ENCODE results near the gene NRGN. TPM values are rescaled to one million over a fixed set of nuclear protein-coding genes. Genes with fewer than 3 reads are reported as not detected.
A peak's percentile ranks its signal among the peaks of the same experiment; 100 is the strongest.

Gene NRGN
- total and polyA plus RNA-seq, 2 experiments from 2014 or later, result 1.2 TPM; not detected in 1

DNA sequence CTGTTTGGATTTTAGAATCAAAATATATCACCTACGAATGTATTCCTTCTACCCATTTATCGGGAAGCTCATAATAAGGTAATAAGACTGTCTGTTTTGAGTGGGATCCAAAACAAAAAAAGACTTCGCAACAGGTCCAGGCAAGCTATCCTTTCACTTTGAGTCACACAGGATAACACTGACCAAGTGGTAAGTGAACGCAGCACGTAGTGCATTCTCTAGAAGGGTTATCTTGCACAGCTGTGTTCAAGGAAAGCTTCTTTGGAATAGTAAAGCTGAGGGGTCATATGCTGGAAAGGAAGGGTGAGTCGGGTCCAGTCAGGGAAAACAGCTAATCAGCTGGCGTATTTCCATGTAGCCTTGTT lies 22.3 kb upstream of the NRGN start:
- Histone ChIP-seq H3K27me3 (peaks cover 68% of the 10 kb centered on the region), H4K20me1 (ENCODE audit: insufficient read depth, poor library complexity, severe bottlenecking) (no peaks in the 10 kb centered on the region), H3K79me2 (no peaks in the 10 kb centered on the region), H3K4me3 (no peak overlapping the region), H3K9me2 (replicated peaks; ENCODE audit: insufficient read depth) (no peaks in the 10 kb centered on the region), H3K4me1 (ENCODE audit: insufficient read depth) (peaks cover 11% of the 10 kb centered on the region), H2AFZ (no peak overlapping the region), H3K27ac (no peak overlapping the region), H3K4me2 (peak overlapping the region; percentile 98), H3K36me3 (replicated peaks; ENCODE audit: insufficient read depth, low read depth) (no peaks in the 10 kb centered on the region), H3K9me3 (ENCODE audit: low read depth) (no peaks in the 10 kb centered on the region)
- DNase-seq (ENCODE audit: low spot score), result no peak
- TF ChIP-seq EZH2 (IDR thresholded peaks at IDR 0.05; ENCODE audit: borderline replicate concordance) (no peak), CTCF (IDR thresholded peaks at IDR 0.05; ENCODE audit: poor library complexity) (no peak), EZH2phosphoT487 (IDR thresholded peaks at IDR 0.05; ENCODE audit: low read depth, severe bottlenecking, unreplicated experiment) (no peak)
- WGBS (ENCODE audit: low lambda C conversion rate, missing lambda C conversion rate), result 51% methylated on average over 7 of the region's 7 CpGs

DNA sequence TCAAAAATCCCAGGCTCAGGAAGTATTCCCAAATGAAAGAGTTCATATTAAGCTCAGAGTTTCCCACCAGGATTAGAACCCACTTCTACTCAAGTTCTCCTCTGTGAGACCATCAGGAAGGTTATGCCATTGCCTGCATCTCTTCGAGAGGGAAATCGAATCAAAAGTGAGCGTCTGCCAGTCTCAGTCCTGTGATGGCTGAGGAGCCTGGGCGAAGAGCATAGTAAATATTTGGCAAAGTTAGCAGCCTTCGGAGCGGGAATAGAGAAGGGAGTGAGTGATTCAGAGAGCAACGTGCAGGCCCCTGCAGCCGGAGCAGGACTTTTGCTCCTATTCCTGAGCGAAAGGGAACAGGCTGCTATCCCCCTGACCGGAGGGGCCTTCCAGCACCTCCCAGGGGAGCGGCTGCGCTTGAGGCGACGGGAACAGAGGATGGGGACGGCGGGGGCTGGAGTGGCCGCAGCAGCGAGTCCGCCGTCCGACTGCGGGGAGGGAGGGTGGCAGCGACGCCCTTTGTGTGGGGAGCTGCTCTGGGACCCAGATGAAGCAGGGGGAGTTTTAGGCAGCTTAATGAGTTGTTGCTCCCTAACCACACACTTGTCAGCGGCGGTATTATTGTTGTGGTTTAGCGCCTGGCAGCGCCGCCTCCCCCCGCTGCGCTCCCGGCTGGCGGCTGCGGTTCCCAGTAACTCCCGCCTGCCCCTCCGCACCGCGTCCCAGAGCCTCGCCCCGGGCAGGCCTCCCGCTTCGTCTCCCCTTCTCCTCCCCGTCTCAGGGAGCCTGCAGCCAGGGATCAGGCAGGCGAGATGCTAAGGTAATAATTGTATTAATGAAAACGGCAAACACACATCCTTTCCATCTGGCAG lies 21.7 kb upstream of the NRGN start:
- Histone ChIP-seq H2AFZ (peak overlapping the region; percentile 68), H3K27me3 (peaks cover 74% of the 10 kb centered on the region), H3K36me3 (replicated peaks; ENCODE audit: insufficient read depth, low read depth) (no peaks in the 10 kb centered on the region), H3K4me3 (peak overlapping the region; percentile 42), H3K9me2 (replicated peaks; ENCODE audit: insufficient read depth) (no peaks in the 10 kb centered on the region), H3K4me2 (peak overlapping the region; percentile 98), H3K4me1 (ENCODE audit: insufficient read depth) (peaks cover 11% of the 10 kb centered on the region), H3K9me3 (ENCODE audit: low read depth) (no peaks in the 10 kb centered on the region), H3K79me2 (no peaks in the 10 kb centered on the region), H4K20me1 (ENCODE audit: insufficient read depth, poor library complexity, severe bottlenecking) (no peaks in the 10 kb centered on the region), H3K27ac (no peak overlapping the region)
- peak; percentile 60 for TF ChIP-seq EZH2phosphoT487 (IDR thresholded peaks at IDR 0.05; ENCODE audit: low read depth, severe bottlenecking, unreplicated experiment)
- TF ChIP-seq CTCF (IDR thresholded peaks at IDR 0.05; ENCODE audit: poor library complexity), result no peak
- peak; percentile 18 for TF ChIP-seq EZH2 (IDR thresholded peaks at IDR 0.05; ENCODE audit: borderline replicate concordance)
- peak; percentile 15 for DNase-seq (ENCODE audit: low spot score)
- WGBS (ENCODE audit: low lambda C conversion rate, missing lambda C conversion rate), result 4% methylated on average over 42 of the region's 45 CpGs

GRCh38 chr11:124718801-124719200 lies 20.9 kb upstream of the NRGN start:
- Histone ChIP-seq H3K4me3 (no peak overlapping the region), H3K4me1 (ENCODE audit: insufficient read depth) (peaks cover 11% of the 10 kb centered on the region), H3K36me3 (replicated peaks; ENCODE audit: insufficient read depth, low read depth) (no peaks in the 10 kb centered on the region), H3K9me2 (replicated peaks; ENCODE audit: insufficient read depth) (no peaks in the 10 kb centered on the region), H4K20me1 (ENCODE audit: insufficient read depth, poor library complexity, severe bottlenecking) (no peaks in the 10 kb centered on the region), H2AFZ (no peak overlapping the region), H3K9me3 (ENCODE audit: low read depth) (no peaks in the 10 kb centered on the region), H3K4me2 (peak overlapping the region; percentile 98), H3K27me3 (peaks cover 81% of the 10 kb centered on the region), H3K79me2 (no peaks in the 10 kb centered on the region), H3K27ac (no peak overlapping the region)
- 42% methylated on average over 14 of the region's 14 CpGs for WGBS (ENCODE audit: low lambda C conversion rate, missing lambda C conversion rate)
- no peak for DNase-seq (ENCODE audit: low spot score)
- TF ChIP-seq CTCF (IDR thresholded peaks at IDR 0.05; ENCODE audit: poor library complexity) (no peak), EZH2 (IDR thresholded peaks at IDR 0.05; ENCODE audit: borderline replicate concordance) (no peak), EZH2phosphoT487 (IDR thresholded peaks at IDR 0.05; ENCODE audit: low read depth, severe bottlenecking, unreplicated experiment) (no peak)
